Neural cell (in vitro differentiated cells): ENCODE results near the gene LPAR3. TPM values are rescaled to one million over a fixed set of nuclear protein-coding genes. Genes with fewer than 3 reads are reported as not detected.

Source experiments
- H2AFZ ChIP-seq: fragments of 200-600, 300-800 bp; sonication (generic), shearing (Covaris generic); 2 replicates; pipeline ENCODE4 v1.6.0; 2014; ENCODE audit warnings: low read depth, mild to moderate bottlenecking, antibody characterized with exemption, low read length, moderate library complexity
- H3F3A ChIP-seq: fragments of 200-600 bp; shearing (Covaris generic); 2 replicates; pipeline ENCODE4 v1.6.1; 2016; ENCODE audit warnings: mild to moderate bottlenecking, moderate library complexity, mixed read lengths, antibody characterized with exemption, low read length; ENCODE audit not compliant: insufficient read depth, poor library complexity, severe bottlenecking
- H3K27ac ChIP-seq: fragments of 200-600, 300-800 bp; sonication (generic), shearing (Covaris generic); 2 replicates; pipeline ENCODE4 v1.5.1; 2014; ENCODE audit warnings: mild to moderate bottlenecking, low read length, moderate library complexity
- H3K27me3 ChIP-seq: fragments of 300-800, 200-600 bp; sonication (generic), shearing (Covaris generic); 2 replicates; pipeline ENCODE4 v1.6.0; 2014; ENCODE audit warnings: mild to moderate bottlenecking, low read depth, low read length, moderate library complexity; ENCODE audit not compliant: insufficient read depth
- H3K36me3 ChIP-seq: fragments of 300-800, 200-600 bp; sonication (generic), shearing (Covaris generic); 2 replicates; pipeline ENCODE4 v1.5.1; 2014; ENCODE audit warnings: mild to moderate bottlenecking, antibody characterized with exemption, low read length, moderate library complexity; ENCODE audit not compliant: insufficient read depth
- H3K4me2 ChIP-seq: fragments of 300-800, 200-600 bp; sonication (generic), shearing (Covaris generic); 2 replicates; pipeline ENCODE4 v1.6.0; 2014; ENCODE audit warnings: mild to moderate bottlenecking, low read length
- H3K4me3 ChIP-seq: fragments of 300-800, 200-600 bp; sonication (generic), shearing (Covaris generic); 2 replicates; pipeline ENCODE4 v1.5.1; 2014; ENCODE audit warnings: mild to moderate bottlenecking, low read length, moderate library complexity
- H3K79me2 ChIP-seq: fragments of 200-600 bp; shearing (Covaris generic); replicated peaks from 2 replicates; pipeline ENCODE4 v1.6.0; 2014; ENCODE audit warnings: mild to moderate bottlenecking, low read length, moderate library complexity; ENCODE audit not compliant: insufficient read depth
- H3K9ac ChIP-seq: fragments of 300-800, 200-600 bp; sonication (generic), shearing (Covaris generic); 2 replicates; pipeline ENCODE4 v1.6.1; 2016; ENCODE audit warnings: mild to moderate bottlenecking, low read length, mixed read lengths
- H3K9me2 ChIP-seq: fragments of 200-600 bp; shearing (Covaris generic); 2 replicates; pipeline ENCODE4 v1.6.1; 2016; ENCODE audit warnings: mild to moderate bottlenecking, low read length, mixed read lengths; ENCODE audit not compliant: insufficient read depth
- H3K9me3 ChIP-seq: fragments of 200-600, 300-800 bp; sonication (generic), shearing (Covaris generic); 2 replicates; pipeline ENCODE4 v1.6.1; 2016; ENCODE audit warnings: mild to moderate bottlenecking, mixed run types, low read length, moderate library complexity, mixed read lengths
- H4K20me1 ChIP-seq: fragments of 200-600 bp; shearing (Covaris generic); 2 replicates; pipeline ENCODE4 v1.6.1; 2016; ENCODE audit warnings: mild to moderate bottlenecking, mixed run types; ENCODE audit not compliant: insufficient read depth
- EP300 ChIP-seq: fragments of 450-650 bp; conservative IDR thresholded peaks from 2 replicates; pipeline ENCODE4 v1.6.1; 2014; ENCODE audit warnings: antibody characterized with exemption, mild to moderate bottlenecking, moderate library complexity; ENCODE audit not compliant: poor library complexity, severe bottlenecking
- EZH2 ChIP-seq: fragments of 200-600, 300-800 bp; shearing (Covaris generic), sonication (generic); IDR thresholded peaks from 2 replicates; pipeline ENCODE4 v1.6.1; 2014; ENCODE audit warnings: antibody characterized with exemption, low read length, borderline replicate concordance, mild to moderate bottlenecking; ENCODE audit not compliant: insufficient read depth, poor library complexity, severe bottlenecking
- MXI1 ChIP-seq: fragments of 450-650 bp; conservative IDR thresholded peaks from 2 replicates; pipeline ENCODE4 v1.6.1; 2014; ENCODE audit warnings: antibody characterized with exemption, mild to moderate bottlenecking; ENCODE audit not compliant: poor library complexity, severe bottlenecking
- POLR2AphosphoS5 ChIP-seq: IDR thresholded peaks from 2 replicates; pipeline ENCODE4 v1.6.1; 2012
- RAD21 ChIP-seq: fragments of 450-650 bp; conservative IDR thresholded peaks from 2 replicates; pipeline ENCODE4 v1.6.1; 2014; ENCODE audit warnings: antibody characterized with exemption, mild to moderate bottlenecking, moderate library complexity
- SMC3 ChIP-seq: fragments of 450-650 bp; conservative IDR thresholded peaks from 2 replicates; pipeline ENCODE4 v1.6.1; 2014; ENCODE audit warnings: antibody characterized with exemption, mild to moderate bottlenecking, moderate library complexity; ENCODE audit not compliant: poor library complexity
- TAF1 ChIP-seq: IDR thresholded peaks from 2 replicates; pipeline ENCODE4 v1.6.1; 2012; ENCODE audit warnings: low read depth
- polyA plus RNA-seq: library from polyadenylated mRNA; depleted of rRNA; stranded (reverse); fragments of >200 nt; gene quantifications from 2 replicates; pipeline ENCODE4 v1.2.3, GENCODE V29; 2014
- TF ChIP-seq, protein P1 (sequence below): IDR thresholded peaks from 2 replicates; pipeline ENCODE4 v1.6.1; 2012; ENCODE audit warnings: borderline replicate concordance
- TF ChIP-seq, protein P2 (sequence below): fragments of 450-650 bp; IDR thresholded peaks from 2 replicates; pipeline ENCODE4 v1.5.1; 2014; ENCODE audit warnings: antibody characterized with exemption, mild to moderate bottlenecking, moderate library complexity; ENCODE audit not compliant: poor library complexity, severe bottlenecking

LPAR3 gene
- polyA plus RNA-seq, 1 donor from 2014 or later = not detected

DNA sequence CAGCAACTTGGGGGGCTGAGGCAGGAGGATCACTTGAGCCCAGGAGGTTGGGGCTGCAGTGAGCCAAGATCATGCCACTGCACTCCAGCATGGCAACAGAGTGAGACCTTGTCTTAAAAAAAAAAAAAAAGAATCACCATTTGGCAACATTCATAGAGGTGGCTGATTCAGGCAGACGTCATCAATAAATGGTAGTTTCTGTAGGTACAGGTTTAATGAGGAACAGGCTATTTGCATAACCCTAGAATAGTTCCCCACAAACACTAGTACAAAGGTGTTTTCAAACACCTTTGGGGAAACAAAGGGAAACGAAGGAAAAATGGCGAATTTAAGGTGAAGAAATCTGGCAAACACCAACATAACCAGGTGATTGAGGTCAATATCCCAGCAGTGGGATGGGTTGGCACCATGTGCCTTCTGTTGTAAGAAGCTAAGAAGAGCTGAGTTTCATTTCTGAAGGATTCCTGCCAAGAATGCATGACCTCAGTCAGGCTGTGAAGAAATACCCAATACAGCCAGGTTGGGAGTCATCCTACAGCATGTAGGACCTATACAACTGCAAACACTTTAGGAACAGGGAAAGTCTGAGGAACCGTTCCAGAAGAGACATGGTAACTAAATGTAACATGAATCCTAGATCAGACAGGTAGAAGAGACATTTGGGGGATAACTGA, 5.6 kb downstream of the LPAR3 start:
- peaks cover 17% of the 10 kb centered on the region for H3K27me3 ChIP-seq
- H3K9me3 ChIP-seq = no peaks in the 10 kb centered on the region
- H3K9ac ChIP-seq = no peak overlapping the region

DNA sequence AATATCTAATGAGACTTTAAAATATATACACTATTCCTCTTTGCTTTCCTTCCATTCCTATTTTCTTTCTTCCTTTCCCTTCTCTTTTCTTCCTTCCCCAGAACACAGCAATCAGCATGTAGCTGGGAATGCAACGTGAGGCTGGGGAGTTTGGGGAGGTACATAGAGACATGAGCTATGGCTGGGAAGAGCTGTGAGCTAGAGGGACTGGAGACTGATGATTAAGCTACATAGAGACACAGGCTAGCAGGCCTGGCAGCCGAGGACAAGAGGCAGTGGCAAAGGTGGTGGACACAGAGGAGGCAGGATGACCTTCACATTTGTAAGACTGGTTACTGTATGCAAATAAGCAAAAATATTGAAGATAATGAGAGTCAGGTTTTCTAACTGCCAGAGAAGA, 7.5 kb downstream of the LPAR3 start:
- Histone ChIP-seq H3K4me2 (no peak overlapping the region), H4K20me1 (no peaks in the 10 kb centered on the region), H3F3A (no peaks in the 10 kb centered on the region), H3K9ac (no peak overlapping the region), H3K27me3 (no peaks in the 10 kb centered on the region), H3K27ac (no peak overlapping the region), H3K9me2 (no peaks in the 10 kb centered on the region), H3K9me3 (no peaks in the 10 kb centered on the region), H3K79me2 (no peaks in the 10 kb centered on the region), H2AFZ (no peak overlapping the region), H3K4me3 (no peak overlapping the region), H3K36me3 (no peaks in the 10 kb centered on the region)
- TF ChIP-seq SMC3 (no peak), MXI1 (no peak), TAF1 (no peak), EZH2 (no peak), POLR2AphosphoS5 (no peak), RAD21 (no peak)
- TF ChIP-seq, protein P1, sequence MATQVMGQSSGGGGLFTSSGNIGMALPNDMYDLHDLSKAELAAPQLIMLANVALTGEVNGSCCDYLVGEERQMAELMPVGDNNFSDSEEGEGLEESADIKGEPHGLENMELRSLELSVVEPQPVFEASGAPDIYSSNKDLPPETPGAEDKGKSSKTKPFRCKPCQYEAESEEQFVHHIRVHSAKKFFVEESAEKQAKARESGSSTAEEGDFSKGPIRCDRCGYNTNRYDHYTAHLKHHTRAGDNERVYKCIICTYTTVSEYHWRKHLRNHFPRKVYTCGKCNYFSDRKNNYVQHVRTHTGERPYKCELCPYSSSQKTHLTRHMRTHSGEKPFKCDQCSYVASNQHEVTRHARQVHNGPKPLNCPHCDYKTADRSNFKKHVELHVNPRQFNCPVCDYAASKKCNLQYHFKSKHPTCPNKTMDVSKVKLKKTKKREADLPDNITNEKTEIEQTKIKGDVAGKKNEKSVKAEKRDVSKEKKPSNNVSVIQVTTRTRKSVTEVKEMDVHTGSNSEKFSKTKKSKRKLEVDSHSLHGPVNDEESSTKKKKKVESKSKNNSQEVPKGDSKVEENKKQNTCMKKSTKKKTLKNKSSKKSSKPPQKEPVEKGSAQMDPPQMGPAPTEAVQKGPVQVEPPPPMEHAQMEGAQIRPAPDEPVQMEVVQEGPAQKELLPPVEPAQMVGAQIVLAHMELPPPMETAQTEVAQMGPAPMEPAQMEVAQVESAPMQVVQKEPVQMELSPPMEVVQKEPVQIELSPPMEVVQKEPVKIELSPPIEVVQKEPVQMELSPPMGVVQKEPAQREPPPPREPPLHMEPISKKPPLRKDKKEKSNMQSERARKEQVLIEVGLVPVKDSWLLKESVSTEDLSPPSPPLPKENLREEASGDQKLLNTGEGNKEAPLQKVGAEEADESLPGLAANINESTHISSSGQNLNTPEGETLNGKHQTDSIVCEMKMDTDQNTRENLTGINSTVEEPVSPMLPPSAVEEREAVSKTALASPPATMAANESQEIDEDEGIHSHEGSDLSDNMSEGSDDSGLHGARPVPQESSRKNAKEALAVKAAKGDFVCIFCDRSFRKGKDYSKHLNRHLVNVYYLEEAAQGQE = no peak
- TF ChIP-seq, protein P2, sequence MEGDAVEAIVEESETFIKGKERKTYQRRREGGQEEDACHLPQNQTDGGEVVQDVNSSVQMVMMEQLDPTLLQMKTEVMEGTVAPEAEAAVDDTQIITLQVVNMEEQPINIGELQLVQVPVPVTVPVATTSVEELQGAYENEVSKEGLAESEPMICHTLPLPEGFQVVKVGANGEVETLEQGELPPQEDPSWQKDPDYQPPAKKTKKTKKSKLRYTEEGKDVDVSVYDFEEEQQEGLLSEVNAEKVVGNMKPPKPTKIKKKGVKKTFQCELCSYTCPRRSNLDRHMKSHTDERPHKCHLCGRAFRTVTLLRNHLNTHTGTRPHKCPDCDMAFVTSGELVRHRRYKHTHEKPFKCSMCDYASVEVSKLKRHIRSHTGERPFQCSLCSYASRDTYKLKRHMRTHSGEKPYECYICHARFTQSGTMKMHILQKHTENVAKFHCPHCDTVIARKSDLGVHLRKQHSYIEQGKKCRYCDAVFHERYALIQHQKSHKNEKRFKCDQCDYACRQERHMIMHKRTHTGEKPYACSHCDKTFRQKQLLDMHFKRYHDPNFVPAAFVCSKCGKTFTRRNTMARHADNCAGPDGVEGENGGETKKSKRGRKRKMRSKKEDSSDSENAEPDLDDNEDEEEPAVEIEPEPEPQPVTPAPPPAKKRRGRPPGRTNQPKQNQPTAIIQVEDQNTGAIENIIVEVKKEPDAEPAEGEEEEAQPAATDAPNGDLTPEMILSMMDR = no peak

More for the DNA sequence above, 5.6 kb downstream of the LPAR3 start:
- Histone ChIP-seq H3K79me2 (no peaks in the 10 kb centered on the region), H3K4me2 (no peak overlapping the region), H3K36me3 (no peaks in the 10 kb centered on the region), H3K9me2 (no peaks in the 10 kb centered on the region), H3K4me3 (no peak overlapping the region), H4K20me1 (no peaks in the 10 kb centered on the region), H3F3A (no peaks in the 10 kb centered on the region), H3K27ac (no peak overlapping the region), H2AFZ (no peak overlapping the region)
- TF ChIP-seq, protein P2 = no peak
- TF ChIP-seq, protein P1 = no peak
- no peak for TF ChIP-seq POLR2AphosphoS5
- TF ChIP-seq MXI1 = no peak
- TF ChIP-seq EP300 = no peak
- no peak for TF ChIP-seq RAD21
- no peak for TF ChIP-seq SMC3
- no peak for TF ChIP-seq TAF1
- TF ChIP-seq EZH2 = no peak
